Cardiac fibroblast (primary cell): ENCODE measurements around the gene UNC5B.

Source experiments
- DNase-seq, 2 donors: peaks; one replicate each; pipeline versions ENCODE4 v3.0.0 to v3.0.0-alpha.2; 2010; ENCODE audit warnings: low read depth in 2 of 2
- H3K4me3 ChIP-seq, 2 donors: replicated peaks in 1 of 2; 1 replicate in 1 of 2; 2 replicates in 1 of 2; pipeline ENCODE4 v1.5.1; 2011; ENCODE audit warnings: low read depth in 2 of 2, low read length in 2 of 2, mild to moderate bottlenecking in 2 of 2, moderate library complexity in 1 of 2
- TF ChIP-seq, protein P1 (sequence below): IDR thresholded peaks from one replicate; pipeline ENCODE4 v1.5.1; 2011; ENCODE audit warnings: low read depth, mild to moderate bottlenecking, low read length, inconsistent platforms

The UNC5B gene

DNA sequence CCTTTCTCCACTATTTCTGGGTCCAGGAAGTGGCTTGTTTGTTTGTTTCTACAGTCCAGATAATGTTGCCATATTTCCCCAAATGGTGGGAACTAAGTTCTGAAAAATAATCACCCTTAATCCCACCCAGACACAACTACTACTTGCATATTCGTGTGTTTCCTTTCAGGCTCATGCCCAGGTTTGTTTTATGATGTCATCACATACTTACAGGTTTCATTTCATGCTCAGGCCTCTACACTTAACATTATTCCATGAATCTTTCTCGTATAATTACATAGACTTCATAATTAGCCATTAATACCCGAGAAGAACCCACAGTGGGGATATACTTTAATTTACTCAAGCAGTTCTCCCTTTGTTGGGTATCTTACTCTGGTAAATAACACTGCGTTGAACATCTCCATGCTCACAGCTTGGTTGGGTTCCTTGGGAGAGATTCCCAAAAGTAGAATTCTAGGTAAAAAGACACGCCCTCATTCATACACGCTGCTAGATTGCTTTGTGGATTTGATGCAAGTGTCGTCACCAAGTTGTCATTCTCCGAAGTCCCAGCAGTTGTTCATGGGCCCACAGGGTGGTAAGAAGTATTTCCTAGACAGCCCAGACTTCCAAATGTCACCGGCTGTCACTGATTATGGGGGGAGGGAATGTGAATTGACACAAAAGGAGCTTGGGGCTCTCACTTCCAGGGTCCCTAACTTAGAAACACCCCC lies 42.6 kb downstream of the UNC5B start:
- DNase-seq = no peak
- no peak overlapping the region for H3K4me3 ChIP-seq
- TF ChIP-seq, protein P1, sequence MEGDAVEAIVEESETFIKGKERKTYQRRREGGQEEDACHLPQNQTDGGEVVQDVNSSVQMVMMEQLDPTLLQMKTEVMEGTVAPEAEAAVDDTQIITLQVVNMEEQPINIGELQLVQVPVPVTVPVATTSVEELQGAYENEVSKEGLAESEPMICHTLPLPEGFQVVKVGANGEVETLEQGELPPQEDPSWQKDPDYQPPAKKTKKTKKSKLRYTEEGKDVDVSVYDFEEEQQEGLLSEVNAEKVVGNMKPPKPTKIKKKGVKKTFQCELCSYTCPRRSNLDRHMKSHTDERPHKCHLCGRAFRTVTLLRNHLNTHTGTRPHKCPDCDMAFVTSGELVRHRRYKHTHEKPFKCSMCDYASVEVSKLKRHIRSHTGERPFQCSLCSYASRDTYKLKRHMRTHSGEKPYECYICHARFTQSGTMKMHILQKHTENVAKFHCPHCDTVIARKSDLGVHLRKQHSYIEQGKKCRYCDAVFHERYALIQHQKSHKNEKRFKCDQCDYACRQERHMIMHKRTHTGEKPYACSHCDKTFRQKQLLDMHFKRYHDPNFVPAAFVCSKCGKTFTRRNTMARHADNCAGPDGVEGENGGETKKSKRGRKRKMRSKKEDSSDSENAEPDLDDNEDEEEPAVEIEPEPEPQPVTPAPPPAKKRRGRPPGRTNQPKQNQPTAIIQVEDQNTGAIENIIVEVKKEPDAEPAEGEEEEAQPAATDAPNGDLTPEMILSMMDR = no peak

DNA sequence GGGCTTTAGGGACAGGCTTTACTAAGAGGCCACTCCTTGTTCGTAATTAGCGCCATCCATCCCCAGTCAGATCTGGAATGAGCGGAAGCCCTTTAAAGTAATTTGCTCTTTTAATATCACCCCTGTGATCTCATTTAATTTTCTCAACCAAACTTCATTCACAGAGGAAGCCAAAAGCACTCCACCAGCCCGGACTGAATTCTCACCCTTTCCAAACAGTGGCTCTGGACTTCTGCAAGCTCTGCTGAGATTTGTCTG lies 43.1 kb downstream of the UNC5B start:
- no peak for DNase-seq
- TF ChIP-seq, protein P1 = no peak
- no peak overlapping the region for H3K4me3 ChIP-seq

DNA sequence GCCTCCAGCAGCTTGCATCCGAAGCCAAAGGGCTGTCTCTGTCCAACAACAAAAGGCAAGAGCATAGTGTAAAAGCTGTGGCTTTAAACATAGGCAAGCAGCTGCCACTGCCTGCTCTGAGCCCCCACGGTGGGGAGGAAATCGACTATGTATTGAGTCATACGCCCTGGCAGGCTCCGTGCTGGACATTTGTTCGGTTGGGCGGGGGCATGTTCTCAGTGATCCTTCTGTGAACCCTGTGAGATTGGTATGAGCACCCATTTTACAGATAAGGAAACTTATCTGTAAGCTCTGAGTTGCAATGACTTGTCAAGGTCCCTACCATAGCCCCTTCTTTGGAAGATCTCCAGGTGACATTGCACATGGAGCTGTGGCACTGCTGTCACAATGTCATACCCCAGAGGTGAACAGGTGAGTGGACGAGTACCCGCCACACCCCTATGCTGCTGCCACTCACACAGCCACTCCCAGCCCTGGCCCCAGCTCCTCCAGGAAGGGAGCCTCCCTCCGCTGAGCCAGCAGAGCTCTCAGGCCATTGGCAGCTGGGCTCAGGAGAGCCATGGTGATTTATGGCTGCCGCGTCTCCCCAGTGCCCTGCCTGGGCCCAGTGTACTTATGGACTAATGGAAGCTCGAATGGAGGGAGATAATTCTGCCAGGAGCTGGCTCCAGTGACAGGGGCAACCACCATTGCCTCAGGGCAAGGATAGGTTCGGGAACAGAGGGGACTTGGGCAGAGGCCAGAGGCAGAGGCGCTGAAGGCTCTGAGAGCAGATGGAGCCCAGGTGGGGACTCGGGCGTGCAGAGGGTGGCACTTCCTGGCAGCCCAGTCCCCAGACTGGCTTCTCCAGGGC lies 43.7 kb downstream of the UNC5B start:
- no peak overlapping the region for H3K4me3 ChIP-seq
- TF ChIP-seq, protein P1 = no peak
- DNase-seq = peak; percentile 89 to 95

DNA sequence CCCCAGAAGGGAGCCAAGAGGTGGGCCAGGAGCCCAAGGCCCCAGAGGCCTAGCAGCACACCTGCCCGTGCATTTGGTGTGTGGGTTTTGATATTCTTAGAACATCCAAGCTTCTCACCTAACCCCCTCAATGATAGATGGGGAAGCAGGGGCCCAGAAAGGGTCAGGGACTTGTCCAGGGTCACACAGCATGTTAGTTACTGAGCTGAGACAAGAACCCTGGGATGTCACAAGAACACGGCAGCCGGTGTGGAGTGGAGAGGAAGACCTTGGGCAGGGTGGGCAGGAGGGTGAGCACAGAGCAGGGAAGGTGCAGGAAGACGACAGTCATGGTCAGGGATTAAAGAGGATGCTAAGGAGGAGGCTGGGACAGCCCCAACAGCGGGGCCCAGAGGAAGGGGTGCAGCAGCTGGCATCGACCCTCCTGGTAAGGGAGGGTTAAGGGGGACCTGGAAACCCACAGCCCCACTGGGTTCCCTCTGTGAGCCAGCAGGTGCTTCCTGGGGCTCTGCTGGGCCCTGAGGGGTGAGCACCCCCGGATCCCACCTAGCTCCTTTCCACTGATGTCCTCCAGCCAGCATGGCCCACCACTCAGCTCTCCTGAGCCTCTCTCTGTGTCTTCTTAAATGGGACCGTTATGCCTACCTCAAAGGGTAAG lies 44.4 kb downstream of the UNC5B start:
- H3K4me3 ChIP-seq = no peak overlapping the region
- TF ChIP-seq, protein P1 = no peak

DNA sequence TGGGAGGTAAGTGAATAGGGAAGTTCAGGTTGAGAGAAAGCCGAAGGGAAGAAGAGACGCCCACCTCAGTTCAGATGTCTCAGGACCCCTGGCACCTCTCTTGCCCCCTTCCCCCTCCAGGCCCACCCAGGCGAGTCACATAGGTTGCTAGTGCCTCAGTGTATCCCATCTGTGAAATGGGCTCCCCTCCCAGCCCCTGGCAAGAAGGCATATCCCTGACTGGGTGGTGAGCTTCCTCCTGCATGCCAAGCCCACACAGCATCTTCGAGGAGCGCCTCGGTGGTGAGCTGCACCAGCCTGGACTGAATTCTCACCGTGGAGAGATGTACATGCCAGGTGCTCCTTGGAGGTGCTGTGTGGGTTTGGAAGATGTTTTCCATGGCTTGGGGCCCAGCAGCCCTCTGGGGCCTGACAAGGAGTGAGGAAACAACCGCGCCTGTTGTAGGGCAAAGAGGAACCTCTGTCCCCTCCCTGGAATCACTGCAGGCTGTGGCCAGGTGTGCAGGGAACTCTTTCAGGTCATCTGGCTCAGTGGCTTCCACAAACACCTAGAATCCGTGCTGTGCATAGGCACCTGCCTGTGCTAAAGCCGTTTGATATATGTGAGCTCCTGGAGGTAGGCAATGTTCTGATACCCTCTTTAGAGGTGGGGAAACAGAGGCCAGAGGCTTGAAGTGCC lies 45.1 kb downstream of the UNC5B start:
- no peak overlapping the region for H3K4me3 ChIP-seq
- DNase-seq = no peak
- TF ChIP-seq, protein P1 = no peak

More for the DNA sequence above, 44.4 kb downstream of the UNC5B start:
- DNase-seq = no peak

DNA sequence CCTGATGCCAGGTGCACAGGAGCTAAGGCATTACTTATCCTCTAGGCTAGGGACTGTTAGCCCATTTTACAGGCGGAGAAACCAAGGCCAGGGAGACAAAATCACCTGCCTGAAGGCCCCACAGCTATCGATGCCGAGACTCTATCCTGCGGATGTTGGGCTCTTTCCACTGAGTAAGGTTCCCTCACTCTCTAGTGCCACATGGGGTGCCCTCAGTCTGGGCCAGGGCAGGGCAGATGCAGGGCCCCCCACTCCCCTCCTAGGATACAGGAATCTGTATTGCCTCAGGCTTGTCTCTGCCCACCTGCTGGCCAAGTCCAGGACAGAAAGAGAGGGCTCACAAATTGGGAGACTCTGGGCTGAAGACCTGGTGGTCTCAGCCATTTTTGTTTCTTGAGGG lies 45.7 kb downstream of the UNC5B start:
- DNase-seq = no peak
- TF ChIP-seq, protein P1 = no peak
- no peak overlapping the region for H3K4me3 ChIP-seq
